IPS-15b (cell line): ENCODE results near the gene DMXL1.
"Not testable (repeated sequence)": the region's sequence is repeated elsewhere in the genome, so short reads cannot be mapped to it uniquely, and the experiment has no call there.

ENCODE experiments used
- H3K27me3 ChIP-seq: one replicate; pipeline ENCODE4 v1.6.1; 2013; ENCODE audit warnings: low read length; ENCODE audit not compliant: control insufficient read depth, insufficient read depth
- H3K36me3 ChIP-seq: one replicate; pipeline ENCODE4 v1.6.1; 2013; ENCODE audit warnings: low read length; ENCODE audit not compliant: control insufficient read depth, insufficient read depth
- H3K4me1 ChIP-seq: one replicate; pipeline ENCODE4 v1.6.1; 2013; ENCODE audit warnings: mild to moderate bottlenecking, low read length; ENCODE audit not compliant: control insufficient read depth, insufficient read depth
- H3K4me3 ChIP-seq: one replicate; pipeline ENCODE4 v1.5.1; 2013; ENCODE audit warnings: low read depth, low read length
- H3K9ac ChIP-seq: one replicate; pipeline ENCODE4 v1.6.1; 2013; ENCODE audit warnings: low read depth, mild to moderate bottlenecking, low read length
- H3K9me3 ChIP-seq: one replicate; pipeline ENCODE4 v1.6.1; 2013; ENCODE audit warnings: mild to moderate bottlenecking, low read length; ENCODE audit not compliant: control insufficient read depth, insufficient read depth

Gene DMXL1

GRCh38 chr5:119185512-119185911, 114.6 kb downstream of the DMXL1 start:
- not testable (repeated sequence) for H3K9me3 ChIP-seq, H3K4me1 ChIP-seq, H3K9ac ChIP-seq, H3K27me3 ChIP-seq, H3K4me3 ChIP-seq, H3K36me3 ChIP-seq

- H3K27me3 ChIP-seq, result no peaks in the 10 kb centered on the region
- H3K4me1 ChIP-seq, result peaks cover 2% of the 10 kb centered on the region
- H3K9ac ChIP-seq, result no peak overlapping the region
- H3K4me3 ChIP-seq, result no peak overlapping the region
- no peaks in the 10 kb centered on the region for H3K36me3 ChIP-seq
- no peaks in the 10 kb centered on the region for H3K9me3 ChIP-seq
These were observed 117.1 kb downstream of the DMXL1 start for GRCh38 chr5:119187776-119188529.

GRCh38 chr5:119190470-119191095, 119.7 kb downstream of the DMXL1 start:
- peaks cover 2% of the 10 kb centered on the region for H3K4me1 ChIP-seq
- no peaks in the 10 kb centered on the region for H3K36me3 ChIP-seq
- H3K27me3 ChIP-seq, result no peaks in the 10 kb centered on the region
- no peaks in the 10 kb centered on the region for H3K9me3 ChIP-seq
- H3K9ac ChIP-seq, result no peak overlapping the region
- no peak overlapping the region for H3K4me3 ChIP-seq

- Histone ChIP-seq H3K4me1 (peaks cover 2% of the 10 kb centered on the region), H3K9ac (no peak overlapping the region), H3K27me3 (no peaks in the 10 kb centered on the region), H3K36me3 (no peaks in the 10 kb centered on the region), H3K9me3 (no peaks in the 10 kb centered on the region), H3K4me3 (no peak overlapping the region)
These were observed 121.1 kb downstream of the DMXL1 start for GRCh38 chr5:119191944-119192343.

GRCh38 chr5:119200795-119201194, 129.9 kb downstream of the DMXL1 start:
- no peak overlapping the region for H3K9ac ChIP-seq
- no peaks in the 10 kb centered on the region for H3K27me3 ChIP-seq
- no peaks in the 10 kb centered on the region for H3K4me1 ChIP-seq
- no peaks in the 10 kb centered on the region for H3K9me3 ChIP-seq
- H3K4me3 ChIP-seq, result no peak overlapping the region
- no peaks in the 10 kb centered on the region for H3K36me3 ChIP-seq

- no peaks in the 10 kb centered on the region for H3K9me3 ChIP-seq
- H3K27me3 ChIP-seq, result no peaks in the 10 kb centered on the region
- H3K4me3 ChIP-seq, result no peak overlapping the region
- H3K4me1 ChIP-seq, result no peaks in the 10 kb centered on the region
- H3K9ac ChIP-seq, result no peak overlapping the region
- peaks cover 4% of the 10 kb centered on the region for H3K36me3 ChIP-seq
These were observed 136.2 kb downstream of the DMXL1 start for GRCh38 chr5:119207105-119207504.

GRCh38 chr5:119212026-119212425, 141.1 kb downstream of the DMXL1 start:
- peaks cover 4% of the 10 kb centered on the region for H3K36me3 ChIP-seq
- no peaks in the 10 kb centered on the region for H3K27me3 ChIP-seq

GRCh38 chr5:119212676-119213075, 141.8 kb downstream of the DMXL1 start:
- H3K4me3 ChIP-seq, result no peak overlapping the region
- H3K4me1 ChIP-seq, result no peaks in the 10 kb centered on the region
- H3K9me3 ChIP-seq, result no peaks in the 10 kb centered on the region
- no peaks in the 10 kb centered on the region for H3K27me3 ChIP-seq
- H3K36me3 ChIP-seq, result peaks cover 4% of the 10 kb centered on the region
- no peak overlapping the region for H3K9ac ChIP-seq

More at GRCh38 chr5:119212026-119212425, 141.1 kb downstream of the DMXL1 start:
- no peak overlapping the region for H3K9ac ChIP-seq
- H3K9me3 ChIP-seq, result no peaks in the 10 kb centered on the region
- H3K4me3 ChIP-seq, result no peak overlapping the region
- H3K4me1 ChIP-seq, result no peaks in the 10 kb centered on the region

- Histone ChIP-seq H3K9me3 (no peaks in the 10 kb centered on the region), H3K9ac (no peak overlapping the region), H3K27me3 (no peaks in the 10 kb centered on the region), H3K4me1 (no peaks in the 10 kb centered on the region), H3K4me3 (no peak overlapping the region), H3K36me3 (no peaks in the 10 kb centered on the region)
These were observed 146.3 kb downstream of the DMXL1 start for GRCh38 chr5:119217183-119217582.

GRCh38 chr5:119218830-119219782, 148.2 kb downstream of the DMXL1 start:
- H3K9ac ChIP-seq, result no peak overlapping the region
- H3K27me3 ChIP-seq, result no peaks in the 10 kb centered on the region
- H3K9me3 ChIP-seq, result no peaks in the 10 kb centered on the region
- H3K36me3 ChIP-seq, result no peaks in the 10 kb centered on the region
- no peaks in the 10 kb centered on the region for H3K4me1 ChIP-seq
- H3K4me3 ChIP-seq, result no peak overlapping the region

GRCh38 chr5:119220576-119221197, 149.8 kb downstream of the DMXL1 start:
- no peak overlapping the region for H3K4me3 ChIP-seq
- no peaks in the 10 kb centered on the region for H3K4me1 ChIP-seq
- no peak overlapping the region for H3K9ac ChIP-seq
- H3K9me3 ChIP-seq, result no peaks in the 10 kb centered on the region
- no peaks in the 10 kb centered on the region for H3K27me3 ChIP-seq
- no peaks in the 10 kb centered on the region for H3K36me3 ChIP-seq
